ENCODE data around the gene RAB15. TPM values are rescaled to one million over a fixed set of nuclear protein-coding genes. Genes with fewer than 3 reads are reported as not detected.

Gene RAB15
- total and polyA plus RNA-seq, 7 donors: 3.1 to 61.9 (median 18.0) TPM

DNA sequence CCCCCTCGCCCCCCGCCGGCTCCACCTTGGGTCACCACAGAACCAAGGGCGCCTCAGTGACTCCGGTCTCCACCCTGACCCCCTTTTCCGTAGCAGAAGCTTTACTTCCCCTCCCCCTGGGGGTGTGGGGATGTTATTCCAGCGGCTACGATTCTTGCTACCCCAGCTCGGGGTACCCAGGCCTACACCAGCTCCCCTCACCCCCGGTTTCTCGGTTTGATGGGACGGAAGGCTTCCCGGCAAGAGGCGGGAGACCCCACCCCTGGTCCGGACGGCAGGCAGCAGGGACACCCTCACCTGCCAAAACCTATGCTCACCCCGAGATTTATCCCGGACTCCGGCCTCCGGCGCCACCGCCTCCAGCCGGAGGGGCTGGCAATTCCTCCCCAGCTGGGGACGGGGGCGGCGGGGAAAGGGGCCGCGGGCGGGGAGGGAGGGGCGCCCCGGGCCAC, 619 bp downstream of the RAB15 start:
- TF ChIP-seq, protein P1, sequence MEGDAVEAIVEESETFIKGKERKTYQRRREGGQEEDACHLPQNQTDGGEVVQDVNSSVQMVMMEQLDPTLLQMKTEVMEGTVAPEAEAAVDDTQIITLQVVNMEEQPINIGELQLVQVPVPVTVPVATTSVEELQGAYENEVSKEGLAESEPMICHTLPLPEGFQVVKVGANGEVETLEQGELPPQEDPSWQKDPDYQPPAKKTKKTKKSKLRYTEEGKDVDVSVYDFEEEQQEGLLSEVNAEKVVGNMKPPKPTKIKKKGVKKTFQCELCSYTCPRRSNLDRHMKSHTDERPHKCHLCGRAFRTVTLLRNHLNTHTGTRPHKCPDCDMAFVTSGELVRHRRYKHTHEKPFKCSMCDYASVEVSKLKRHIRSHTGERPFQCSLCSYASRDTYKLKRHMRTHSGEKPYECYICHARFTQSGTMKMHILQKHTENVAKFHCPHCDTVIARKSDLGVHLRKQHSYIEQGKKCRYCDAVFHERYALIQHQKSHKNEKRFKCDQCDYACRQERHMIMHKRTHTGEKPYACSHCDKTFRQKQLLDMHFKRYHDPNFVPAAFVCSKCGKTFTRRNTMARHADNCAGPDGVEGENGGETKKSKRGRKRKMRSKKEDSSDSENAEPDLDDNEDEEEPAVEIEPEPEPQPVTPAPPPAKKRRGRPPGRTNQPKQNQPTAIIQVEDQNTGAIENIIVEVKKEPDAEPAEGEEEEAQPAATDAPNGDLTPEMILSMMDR (IDR thresholded peaks at IDR 0.05): no peak
- no peaks in the 10 kb centered on the region for H3K9me3 ChIP-seq
- 6 to 8% (median 7%) methylated on average over 19 to 31 of the region's 31 CpGs for WGBS, 3 donors
- peak overlapping the region; percentile 69 for H3K27ac ChIP-seq
- no peaks in the 10 kb centered on the region for H3K36me3 ChIP-seq (ENCODE audit: insufficient read depth in 1 of 2, low read depth in 1 of 2)
- DNase-seq: no peak
- H3K4me1 ChIP-seq: peaks cover 29% of the 10 kb centered on the region
- H3K4me3 ChIP-seq: peak overlapping the region; percentile 84
- intact Hi-C loops (cut with DNase I): no loop called here
- H3K27me3 ChIP-seq (ENCODE audit: insufficient read depth in 3 of 3, low read length in 2 of 3): no peaks in the 10 kb centered on the region
- ATAC-seq: peak in 3 of 4 donors; percentile 3 to 14 (median 7)

DNA sequence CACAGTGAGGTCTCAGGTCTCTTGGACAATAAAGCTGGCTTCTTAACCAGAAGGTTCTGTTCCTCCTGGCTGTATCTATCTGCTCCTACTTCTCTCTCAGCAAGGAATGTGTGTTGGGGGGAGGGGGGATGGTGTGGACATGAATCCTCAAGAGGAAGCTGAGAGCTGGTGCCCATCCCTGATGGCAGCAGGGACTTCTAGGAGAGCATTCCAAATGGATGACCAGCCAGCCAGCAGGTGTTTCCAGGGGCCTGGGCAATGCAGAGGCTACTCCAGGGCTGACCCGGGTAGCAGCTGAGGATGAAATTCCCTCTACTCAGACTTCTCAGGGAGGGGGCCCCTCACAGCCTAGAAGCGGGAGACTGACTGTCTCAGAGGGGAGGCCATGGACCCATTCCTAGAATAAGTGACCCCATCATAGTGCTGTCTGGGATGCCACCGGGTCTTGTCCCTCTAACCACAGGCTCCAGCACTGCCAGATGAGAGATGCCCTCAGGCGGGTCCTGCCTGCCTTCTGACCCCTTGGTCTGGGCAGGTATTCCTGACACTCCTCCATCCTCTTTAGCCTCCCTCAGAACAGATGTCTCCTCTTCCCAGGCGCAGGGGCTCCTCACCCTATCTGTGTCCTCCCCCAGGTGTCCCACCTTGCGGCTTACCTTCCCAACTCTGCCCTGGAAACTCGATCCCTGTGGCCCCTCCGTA, 1.2 kb downstream of the RAB15 start:
- H3K27ac ChIP-seq: peak overlapping the region; percentile 69
- H3K27me3 ChIP-seq (ENCODE audit: insufficient read depth in 3 of 3, low read length in 2 of 3): no peaks in the 10 kb centered on the region
- ATAC-seq: peak; percentile 14 to 65 (median 45)
- peak overlapping the region; percentile 84 for H3K4me3 ChIP-seq
- peaks cover 31% of the 10 kb centered on the region for H3K4me1 ChIP-seq
- no peak for DNase-seq
- no peaks in the 10 kb centered on the region for H3K9me3 ChIP-seq
- no peaks in the 10 kb centered on the region for H3K36me3 ChIP-seq (ENCODE audit: insufficient read depth in 1 of 2, low read depth in 1 of 2)
- TF ChIP-seq, protein P1 (IDR thresholded peaks at IDR 0.05): no peak
- intact Hi-C loops (cut with DNase I): no loop called here
- 46 to 55% (median 53%) methylated on average over 8 of the region's 8 CpGs for WGBS, 3 donors

GRCh38 chr14:64970041-64970440, 2.1 kb downstream of the RAB15 start:
- DNase-seq: no peak
- TF ChIP-seq, protein P1 (IDR thresholded peaks at IDR 0.05): no peak
- H3K4me1 ChIP-seq: peaks cover 32% of the 10 kb centered on the region
- no peaks in the 10 kb centered on the region for H3K27me3 ChIP-seq (ENCODE audit: insufficient read depth in 3 of 3, low read length in 2 of 3)
- no peak overlapping the region for H3K4me3 ChIP-seq
- no peaks in the 10 kb centered on the region for H3K9me3 ChIP-seq
- 74 to 89% (median 88%) methylated on average over 3 of the region's 3 CpGs for WGBS, 3 donors
- peak overlapping the region; percentile 69 for H3K27ac ChIP-seq
- intact Hi-C loops (cut with DNase I): no loop called here
- ATAC-seq: no peak
- no peaks in the 10 kb centered on the region for H3K36me3 ChIP-seq (ENCODE audit: insufficient read depth in 1 of 2, low read depth in 1 of 2)

- peak in 3 of 4 donors; percentile 27 to 45 (median 30) for ATAC-seq
- H3K27me3 ChIP-seq (ENCODE audit: insufficient read depth in 3 of 3, low read length in 2 of 3): no peaks in the 10 kb centered on the region
- TF ChIP-seq, protein P1 (IDR thresholded peaks at IDR 0.05): no peak
- peaks cover 32% of the 10 kb centered on the region for H3K4me1 ChIP-seq
- no peaks in the 10 kb centered on the region for H3K36me3 ChIP-seq (ENCODE audit: insufficient read depth in 1 of 2, low read depth in 1 of 2)
- 41 to 75% (median 58%) methylated on average over 6 of the region's 6 CpGs for WGBS, 3 donors
- peak overlapping the region; percentile 69 for H3K27ac ChIP-seq
- DNase-seq: no peak
- no peak overlapping the region for H3K4me3 ChIP-seq
- H3K9me3 ChIP-seq: no peaks in the 10 kb centered on the region
- intact Hi-C loops (cut with DNase I): loop anchor here in 1 of 2 donors (5.0 kb wide), 1 partner anchor 41 kb away; no protein-coding TSS in a partner anchor
Observed at GRCh38 chr14:64968651-64969050, 3.5 kb downstream of the RAB15 start.
